Activated CD8-positive, alpha-beta memory T cell treated with anti-CD3 and anti-CD28 coated beads, Interleukin-2, amount 50 U/mL, for 1 hour (primary cell): ENCODE measurements around the gene HOXA7.

Experiments
- DNase-seq: peaks from one replicate; pipeline ENCODE4 v3.0.0-alpha.2; 2020; ENCODE audit errors: extremely low read depth

The HOXA7 gene

GRCh38 chr7:27118580-27118979 is 37.9 kb downstream of the HOXA7 start:
- no peak for DNase-seq

DNA sequence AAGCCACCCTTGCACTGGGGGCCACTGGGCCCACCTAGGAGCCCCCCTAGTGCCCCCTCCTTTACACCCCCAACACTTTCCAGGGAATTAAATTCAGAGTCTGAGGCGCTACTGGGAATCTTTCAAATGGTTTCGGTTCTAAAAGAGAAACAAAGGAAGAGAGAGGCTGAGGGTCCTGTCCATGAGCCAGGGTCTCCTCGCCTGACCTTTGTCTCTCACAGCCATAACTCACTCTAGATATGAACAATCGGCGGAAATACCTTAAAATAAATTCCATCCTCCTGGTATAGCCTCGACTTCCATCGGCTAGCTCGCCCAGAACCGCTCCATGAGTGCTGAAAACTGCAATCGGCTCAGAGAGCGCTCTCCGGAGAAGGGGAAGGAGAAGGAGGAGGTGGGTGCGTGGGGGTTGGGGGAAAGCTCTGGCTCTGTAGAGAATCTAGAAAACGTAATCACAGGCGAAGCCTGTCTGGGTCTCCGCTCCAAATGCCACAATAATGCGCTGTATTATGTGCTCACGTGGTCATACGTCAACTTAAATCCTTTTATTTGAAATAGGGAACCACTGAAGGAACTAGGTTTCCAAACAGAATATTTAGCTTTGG is 38.5 kb downstream of the HOXA7 start:
- DNase-seq, result no peak

DNA sequence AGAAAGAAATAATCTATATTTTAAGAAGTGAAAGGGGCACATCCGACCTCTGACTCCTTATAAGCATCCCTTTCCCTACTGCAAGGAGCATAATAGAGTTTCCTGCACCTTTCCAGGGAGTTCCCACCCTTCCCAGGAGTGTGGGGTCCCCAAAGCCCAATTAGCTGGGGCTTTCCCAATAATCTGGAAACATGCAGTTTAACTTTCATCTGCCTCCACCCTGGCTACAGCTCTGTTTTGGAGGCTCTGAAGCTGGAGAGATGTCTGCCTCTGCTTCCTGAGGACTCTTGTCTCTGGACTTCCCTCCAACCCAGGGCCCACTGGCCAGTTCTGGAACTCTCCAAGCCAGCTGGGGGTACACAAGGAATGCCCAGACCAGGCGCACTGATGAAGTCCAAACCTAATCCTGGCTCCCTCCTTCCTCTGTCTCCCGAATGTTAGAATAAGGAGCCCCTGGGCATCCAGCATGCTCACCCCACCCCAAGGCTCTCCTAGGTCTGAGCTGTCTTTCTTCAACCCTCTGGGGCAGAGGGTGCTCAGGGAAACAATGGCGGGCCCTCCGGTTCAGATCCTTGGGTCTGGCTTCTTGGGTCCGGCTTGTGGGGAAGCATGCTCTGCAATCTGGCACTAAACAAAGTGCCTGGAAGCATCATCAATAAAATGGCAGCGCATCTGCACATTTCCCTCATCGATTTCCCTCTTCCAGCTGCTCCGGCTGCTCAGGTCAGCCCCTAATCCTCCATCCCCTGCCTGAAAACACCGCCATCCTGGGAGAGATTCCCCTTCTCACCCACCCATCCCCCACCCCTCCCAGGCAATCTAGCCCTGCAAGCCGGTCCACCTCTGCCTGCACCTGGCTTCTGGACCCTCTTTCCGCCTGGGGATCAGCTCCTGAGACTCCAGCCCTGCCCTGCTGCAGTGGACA is 39.3 kb downstream of the HOXA7 start:
- no peak for DNase-seq

GRCh38 chr7:27116031-27116961 is 40.2 kb downstream of the HOXA7 start:
- DNase-seq, result no peak

- DNase-seq, result no peak
Measured at GRCh38 chr7:27115221-27116026, 41.1 kb downstream of the HOXA7 start.

DNA sequence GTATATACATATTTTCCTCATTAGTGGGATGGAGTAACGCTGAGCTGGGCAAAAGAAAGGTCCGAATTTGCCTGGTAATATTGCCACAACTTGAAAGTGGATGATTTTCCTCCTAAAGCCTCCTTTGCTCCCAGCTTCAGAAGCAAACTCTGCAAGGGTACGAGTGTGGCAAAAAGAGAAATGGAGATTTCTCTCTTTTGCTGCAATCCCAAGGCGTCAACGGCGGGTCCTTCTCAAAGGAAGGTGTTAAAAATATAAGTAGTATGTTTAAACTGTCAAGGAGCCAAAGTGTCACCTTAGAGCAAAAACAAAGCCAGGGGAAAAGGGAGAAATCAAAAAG is 41.6 kb downstream of the HOXA7 start:
- no peak for DNase-seq

DNA sequence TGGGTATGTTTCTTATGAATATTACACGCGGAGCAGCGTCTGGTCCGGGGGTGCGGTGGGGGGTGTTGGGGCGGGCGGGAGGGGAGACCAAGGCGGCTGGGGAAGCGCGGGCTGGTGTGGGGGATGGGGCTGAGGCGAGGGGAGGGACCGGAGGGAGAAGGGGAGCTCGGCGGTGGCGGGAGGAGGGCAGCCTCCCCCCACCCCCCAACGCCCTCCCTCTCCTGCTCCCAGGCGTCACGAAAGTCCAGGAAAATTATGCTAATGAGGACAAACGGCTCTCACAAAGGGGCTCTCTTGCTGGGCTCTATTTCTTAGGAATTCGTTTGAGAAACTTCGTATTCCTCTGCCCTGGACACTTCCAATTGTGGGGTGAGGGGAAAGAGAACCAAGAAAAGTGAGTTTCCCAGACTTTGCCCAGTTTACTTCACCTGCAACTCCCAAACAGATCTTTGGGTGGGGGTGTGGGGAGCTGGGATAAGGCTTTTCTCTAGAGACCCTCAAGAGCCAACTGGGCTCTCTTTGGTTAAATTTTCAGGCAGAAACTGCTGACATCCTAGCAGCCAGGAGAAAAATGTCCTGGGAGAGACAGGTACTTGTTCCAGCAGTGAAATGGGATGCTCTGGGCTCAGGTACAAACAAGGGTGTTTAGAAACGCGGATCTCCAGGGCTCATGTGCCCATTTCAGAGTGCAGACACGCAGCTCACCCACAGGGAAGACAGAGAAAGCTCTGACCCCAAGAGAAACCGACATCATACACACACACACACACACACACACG is 42.3 kb downstream of the HOXA7 start:
- no peak for DNase-seq

- no peak for DNase-seq
Measured at GRCh38 chr7:27112955-27113949, 43.2 kb downstream of the HOXA7 start.

DNA sequence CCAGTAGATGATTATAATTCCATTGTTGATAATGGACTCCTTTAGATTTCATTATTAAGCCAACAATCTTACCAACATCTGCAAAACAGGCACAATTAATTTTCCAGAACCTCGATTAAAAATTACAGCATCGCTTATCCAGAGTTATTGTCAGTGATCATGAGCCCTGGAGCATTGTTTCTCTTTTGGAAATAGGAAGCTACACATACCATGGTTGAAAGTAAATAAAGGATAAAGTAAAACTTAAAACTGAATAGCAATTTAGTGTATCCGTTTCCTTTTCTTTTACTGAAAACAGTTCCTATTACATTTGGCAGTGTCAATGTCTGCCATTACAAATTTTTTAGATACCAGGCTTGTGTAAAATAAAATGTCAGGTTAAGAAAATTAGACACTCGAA is 44.1 kb downstream of the HOXA7 start:
- DNase-seq, result no peak

GRCh38 chr7:27111751-27112277 is 44.7 kb downstream of the HOXA7 start:
- no peak for DNase-seq

DNA sequence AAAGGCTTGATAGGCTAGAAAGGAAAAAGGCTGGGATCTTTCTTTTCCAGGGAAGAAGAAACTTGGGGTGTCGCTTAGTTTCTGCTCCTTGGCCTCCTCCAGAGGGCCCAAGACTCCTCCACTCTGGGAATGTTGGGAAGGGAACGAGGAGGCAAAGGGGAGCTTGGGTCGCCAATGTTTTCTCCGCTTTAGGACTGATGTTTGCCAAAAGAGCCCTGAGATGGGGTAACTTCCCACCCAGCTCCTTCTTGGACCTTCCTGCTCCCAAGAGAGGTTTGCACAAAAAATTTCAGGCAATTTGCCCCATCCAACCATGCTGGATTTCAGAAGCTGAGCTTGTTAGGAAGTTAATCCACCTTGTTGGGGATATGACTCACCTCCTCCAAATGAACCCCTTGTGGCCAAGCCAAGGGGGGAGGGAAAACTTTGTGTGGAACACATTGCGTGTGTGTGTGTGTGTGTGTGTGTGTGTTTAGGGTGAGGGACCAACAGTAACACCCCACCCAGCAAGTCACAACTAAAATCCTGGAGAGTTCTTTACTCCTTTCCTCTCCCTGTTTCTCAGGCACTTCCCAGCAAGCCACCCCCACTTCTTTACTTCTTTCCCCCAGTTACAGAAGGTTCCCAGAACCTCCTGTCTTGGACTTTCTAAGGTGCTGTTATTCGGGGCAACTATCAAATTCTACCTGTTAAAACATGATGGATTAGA is 45.3 kb downstream of the HOXA7 start:
- no peak for DNase-seq

GRCh38 chr7:27110186-27111031 is 46.1 kb downstream of the HOXA7 start:
- DNase-seq, result no peak

DNA sequence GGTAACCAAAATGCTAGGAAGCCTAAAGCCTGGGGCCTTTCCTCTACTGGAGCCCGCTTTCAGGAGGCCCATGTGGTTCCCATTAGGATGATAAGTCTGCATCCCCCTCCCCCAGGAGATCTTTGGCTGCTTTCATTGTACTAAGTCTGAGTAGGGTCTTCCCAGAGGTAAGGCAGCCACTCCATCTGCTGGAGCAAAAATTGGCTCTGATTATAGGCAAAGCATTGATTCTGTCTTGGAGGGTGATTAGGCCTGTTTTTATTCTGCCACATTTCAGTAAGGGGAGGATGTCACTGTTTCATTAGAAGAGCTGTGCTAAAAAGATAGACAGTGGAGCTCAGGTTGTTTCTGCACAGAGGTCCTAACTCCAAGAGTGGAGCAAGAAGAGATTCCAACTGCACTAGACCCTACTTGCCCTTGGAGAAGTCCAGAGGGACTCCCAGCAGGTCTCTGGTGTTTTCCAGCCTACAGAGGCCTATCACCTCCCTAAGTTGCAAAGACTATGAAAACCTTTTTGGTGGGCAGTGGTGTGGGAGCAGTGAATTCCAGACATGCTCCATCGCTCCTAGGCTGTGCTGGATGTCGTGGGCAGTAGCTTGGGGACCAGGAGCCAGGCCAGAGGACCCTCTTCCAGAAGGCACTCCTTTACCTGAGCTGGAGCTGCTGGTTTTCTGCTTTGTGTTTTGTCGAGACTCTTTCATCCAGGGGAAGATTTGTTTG is 46.8 kb downstream of the HOXA7 start:
- DNase-seq, result no peak

GRCh38 chr7:27108390-27109127 is 47.9 kb downstream of the HOXA7 start:
- no peak for DNase-seq

- DNase-seq, result no peak
Measured at GRCh38 chr7:27107391-27108381, 48.8 kb downstream of the HOXA7 start.
